ENCODE data around the gene TBX1.
"Not testable (repeated sequence)": the region's sequence is repeated elsewhere in the genome, so short reads cannot be mapped to it uniquely, and the experiment has no call there.

TBX1 gene

GRCh38 chr22:19785461-19786263 is 25.1 kb downstream of the TBX1 start:
- FAIRE-seq = no peak

GRCh38 chr22:19786264-19786585 is 25.6 kb downstream of the TBX1 start:
- no peak for FAIRE-seq

GRCh38 chr22:19786959-19787848 is 26.6 kb downstream of the TBX1 start:
- FAIRE-seq = no peak

GRCh38 chr22:19787849-19788141 is 27.2 kb downstream of the TBX1 start:
- no peak for FAIRE-seq

- no peak for FAIRE-seq
Observed at GRCh38 chr22:19788661-19789225, 28.2 kb downstream of the TBX1 start.

DNA sequence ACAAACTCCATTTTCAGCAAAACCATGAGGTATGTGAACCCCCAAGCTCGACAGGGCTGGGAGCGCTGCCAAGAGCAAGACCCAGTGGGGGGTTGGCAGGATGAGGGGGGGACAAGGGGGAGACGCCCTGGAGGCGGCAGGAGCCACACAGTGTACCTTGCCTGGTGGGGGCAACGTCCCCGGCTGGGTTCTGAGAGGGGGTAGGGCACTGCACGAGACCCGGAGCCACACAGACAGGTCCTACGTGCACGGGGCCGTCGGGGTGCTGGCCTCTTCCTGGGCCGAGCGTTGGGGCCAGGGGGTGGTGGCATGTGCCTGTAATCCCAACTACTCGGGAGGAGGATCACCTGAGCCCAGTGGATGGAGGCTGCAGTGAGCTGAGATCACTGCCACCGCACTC is 28.8 kb downstream of the TBX1 start:
- no peak for FAIRE-seq

DNA sequence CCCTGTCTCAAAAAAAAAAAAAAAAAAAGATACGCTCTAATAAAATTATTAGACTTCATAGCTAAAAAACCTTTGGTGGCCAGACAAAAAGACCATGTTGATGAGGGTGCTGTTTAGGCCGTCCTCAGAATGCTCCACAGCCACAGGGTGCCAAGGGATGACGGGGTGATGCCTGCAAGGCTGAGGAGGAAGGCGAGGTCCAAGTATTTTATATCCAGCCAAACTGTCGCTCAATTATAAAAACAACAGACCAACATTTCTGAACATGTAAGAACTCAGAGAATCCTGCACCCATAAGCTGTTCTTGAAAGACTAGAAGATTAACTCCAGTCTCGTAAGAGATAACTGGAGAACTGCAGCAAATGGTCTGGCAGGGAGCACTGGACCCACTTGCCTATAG is 29.2 kb downstream of the TBX1 start:
- no peak for FAIRE-seq

- FAIRE-seq = no peak
Observed at GRCh38 chr22:19791243-19791642, 30.7 kb downstream of the TBX1 start.

DNA sequence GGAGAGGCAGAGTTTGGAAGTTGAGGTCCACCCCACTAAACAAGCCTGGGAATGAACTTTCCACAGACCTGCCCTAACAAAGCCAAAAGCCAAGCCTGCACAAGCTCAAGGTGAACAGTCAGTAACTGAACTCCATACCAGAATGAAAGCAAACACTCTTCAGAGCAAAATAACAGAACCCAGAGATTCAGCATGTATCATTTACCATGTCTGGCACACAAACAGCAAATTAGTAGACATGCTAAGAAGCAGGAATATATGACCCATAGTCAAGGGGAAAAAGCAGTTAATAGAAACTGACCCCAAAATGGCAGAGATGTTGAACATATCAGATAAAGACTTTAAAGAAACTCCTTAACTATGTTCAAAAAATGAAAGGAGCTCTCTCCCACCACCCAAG is 31.3 kb downstream of the TBX1 start:
- FAIRE-seq = no peak

DNA sequence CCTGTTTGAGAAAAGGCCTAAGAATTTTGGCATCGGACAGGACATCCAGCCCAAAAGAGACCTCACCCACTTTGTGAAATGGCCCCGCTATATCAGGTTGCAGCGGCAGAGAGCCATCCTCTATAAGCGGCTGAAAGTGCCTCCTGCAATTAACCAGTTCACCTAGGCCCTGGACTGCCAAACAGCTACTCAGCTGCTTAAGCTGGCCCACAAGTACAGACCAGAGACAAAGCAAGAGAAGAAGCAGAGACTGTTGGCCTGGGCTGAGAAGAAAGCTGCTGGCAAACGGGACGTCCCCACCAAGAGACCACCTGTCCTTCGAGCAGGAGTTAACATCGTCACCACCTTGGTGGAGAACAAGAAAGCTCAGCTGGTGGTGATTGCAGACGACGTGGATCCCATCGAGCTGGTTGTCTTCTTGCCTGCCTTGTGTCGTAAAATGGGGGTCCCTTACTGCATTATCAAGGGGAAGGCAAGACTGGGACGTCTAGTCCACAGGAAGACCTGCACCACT is 31.9 kb downstream of the TBX1 start:
- FAIRE-seq = not testable (repeated sequence)

- no peak for FAIRE-seq
Observed at GRCh38 chr22:19793161-19793560, 32.6 kb downstream of the TBX1 start.

DNA sequence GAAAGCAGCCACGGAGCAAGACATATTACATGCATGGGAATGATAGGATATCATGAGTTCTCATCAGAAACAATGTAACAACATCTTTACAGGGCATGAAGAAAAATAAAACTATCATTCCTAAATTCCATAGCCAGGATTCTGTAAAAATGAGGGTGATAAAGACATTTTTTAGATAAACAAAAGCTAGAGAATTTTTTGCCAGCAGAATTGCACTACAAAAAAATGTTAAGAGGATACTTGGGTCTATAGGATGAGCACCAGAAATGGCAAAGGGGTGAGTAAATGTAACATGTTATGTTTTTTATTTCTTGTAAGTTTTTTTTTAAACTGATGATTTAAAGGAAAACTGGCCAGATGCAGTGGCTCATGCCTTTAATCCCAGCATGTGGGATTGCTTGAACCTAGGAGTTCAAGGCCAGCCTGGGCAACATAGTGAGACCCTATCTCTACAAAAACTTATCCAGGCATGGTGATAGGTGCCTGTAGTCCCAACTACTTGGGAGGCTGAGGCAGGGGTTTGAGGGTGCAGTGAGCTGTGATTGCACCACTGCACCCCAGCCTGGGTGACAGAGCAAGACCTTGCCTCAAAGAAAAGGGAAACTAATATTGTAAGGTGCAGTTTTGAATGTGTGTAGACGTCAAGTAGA is 33.2 kb downstream of the TBX1 start:
- no peak for FAIRE-seq

DNA sequence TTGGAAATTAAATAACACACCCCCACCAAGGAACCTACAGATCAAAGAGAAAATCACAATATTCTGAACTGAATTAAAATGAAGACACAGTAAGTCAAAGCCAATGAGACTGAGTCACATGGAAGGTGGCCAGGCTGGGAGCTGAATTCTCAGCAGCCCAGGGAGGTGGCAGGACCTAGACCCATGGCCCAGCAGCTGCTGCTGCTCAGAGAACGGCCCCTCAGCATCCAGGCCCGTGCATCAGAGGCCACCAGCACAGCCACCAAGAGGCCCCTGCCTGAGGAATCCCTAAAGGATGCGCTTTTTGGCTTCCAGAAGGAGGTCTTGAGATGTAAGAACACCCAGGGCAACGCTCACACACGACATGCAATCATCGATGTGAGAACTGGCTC is 35.0 kb downstream of the TBX1 start:
- FAIRE-seq = no peak

- FAIRE-seq = no peak
Observed at GRCh38 chr22:19796160-19796559, 35.6 kb downstream of the TBX1 start.

DNA sequence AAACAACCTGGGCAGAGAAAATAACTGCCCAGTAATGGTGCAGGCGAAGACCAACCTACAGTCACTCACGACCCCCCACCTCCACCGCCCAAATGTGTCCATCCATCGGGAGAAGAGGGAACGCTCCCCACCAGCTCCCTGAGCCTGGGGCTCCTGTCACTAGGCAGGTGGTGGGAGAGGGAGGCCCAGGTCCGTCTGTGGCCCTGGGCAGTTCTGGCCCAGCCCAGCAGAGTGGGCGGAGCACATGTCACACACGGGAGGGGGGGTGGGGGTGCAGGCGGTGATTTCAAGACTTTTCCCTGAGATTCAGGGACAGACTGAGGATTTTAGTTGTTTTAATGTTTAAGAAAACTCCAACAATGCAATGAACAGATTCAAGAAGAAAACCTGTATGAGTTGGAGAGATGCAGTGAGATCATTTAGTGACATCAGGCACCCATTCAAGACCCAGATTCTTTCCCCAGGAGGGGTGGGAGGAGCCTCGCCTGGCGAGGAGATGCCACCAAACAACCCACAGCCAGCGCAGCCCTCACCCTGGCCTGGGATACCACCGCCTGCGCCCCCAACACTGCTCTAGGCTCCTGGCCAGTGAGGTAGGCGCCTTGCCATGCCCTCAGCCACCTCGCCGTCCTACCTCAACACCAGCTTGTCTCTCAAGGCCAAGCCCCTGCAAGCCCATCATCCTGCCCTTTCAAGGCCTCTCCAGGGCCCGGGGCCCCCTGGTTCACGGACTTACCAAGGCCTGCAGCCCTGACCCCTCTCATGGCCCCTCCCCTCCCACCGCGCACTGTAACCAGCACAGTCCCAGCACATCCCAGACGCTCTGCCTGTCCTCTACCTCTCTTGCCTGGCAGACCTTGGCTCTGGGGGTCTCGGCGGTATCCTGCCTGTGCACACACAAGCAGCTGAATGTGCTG is 36.8 kb downstream of the TBX1 start:
- FAIRE-seq = no peak

- no peak for FAIRE-seq
Observed at GRCh38 chr22:19798003-19798665, 37.6 kb downstream of the TBX1 start.

- no peak for FAIRE-seq
Observed at GRCh38 chr22:19798891-19799293, 38.3 kb downstream of the TBX1 start.

GRCh38 chr22:19799322-19800190 is 39.0 kb downstream of the TBX1 start:
- no peak for FAIRE-seq

DNA sequence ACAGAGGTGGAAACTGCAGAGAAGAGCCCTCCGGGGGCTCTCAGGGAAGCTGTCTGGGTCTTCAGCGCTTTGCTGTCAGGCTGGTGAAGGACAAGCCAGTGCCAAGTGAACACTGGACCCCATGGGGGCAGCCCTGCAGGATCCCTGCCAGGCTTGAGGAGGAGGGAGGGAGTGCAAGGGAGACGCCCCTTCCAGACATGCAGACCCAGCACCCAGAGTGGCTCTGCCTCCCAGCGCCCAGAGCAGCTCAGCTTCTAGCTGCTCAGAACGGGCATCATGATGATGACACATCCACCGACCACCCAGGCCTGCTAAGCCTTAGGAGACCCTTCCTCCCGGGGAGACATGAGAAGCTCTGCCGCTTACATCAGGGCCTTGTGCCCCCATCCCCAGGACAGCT is 39.7 kb downstream of the TBX1 start:
- FAIRE-seq = no peak

- FAIRE-seq = no peak
Observed at GRCh38 chr22:19800761-19801244, 40.2 kb downstream of the TBX1 start.

All from G401.6 (cell line).